ENCODE results near the gene MVB12B.

The MVB12B gene

GRCh38 chr9:126432659-126433058 lies 106.0 kb downstream of the MVB12B start:
- no peaks in the 10 kb centered on the region for H3K79me2 ChIP-seq (ENCODE audit: insufficient read depth, low read length)
- no peak overlapping the region for H3K4me2 ChIP-seq (ENCODE audit: low read depth, low read length, poor library complexity, severe bottlenecking)

GRCh38 chr9:126435105-126435504 lies 108.5 kb downstream of the MVB12B start:
- TF ChIP-seq CTCF (IDR thresholded peaks at IDR 0.05; ENCODE audit: insufficient read depth, low read length, poor library complexity, severe bottlenecking) = no peak
- no peak for TF ChIP-seq EZH2phosphoT487 (conservative IDR thresholded peaks at IDR 0.05; ENCODE audit: low read length)
- no peak overlapping the region for H3K9ac ChIP-seq (ENCODE audit: low read length)
- H3K36me3 ChIP-seq (ENCODE audit: low read length) = no peaks in the 10 kb centered on the region
- no peaks in the 10 kb centered on the region for H3F3A ChIP-seq (ENCODE audit: insufficient read depth)
- H4K20me1 ChIP-seq (ENCODE audit: low read depth, low read length) = no peaks in the 10 kb centered on the region
- H3K9me2 ChIP-seq (replicated peaks; ENCODE audit: insufficient read depth, low read length) = no peaks in the 10 kb centered on the region
- H3K79me2 ChIP-seq (ENCODE audit: insufficient read depth, low read length) = no peaks in the 10 kb centered on the region
- H3K4me2 ChIP-seq (ENCODE audit: low read depth, low read length, poor library complexity, severe bottlenecking) = no peak overlapping the region
- H3K4me3 ChIP-seq (ENCODE audit: insufficient read depth, low read length, poor library complexity, severe bottlenecking) = no peak overlapping the region
- no peak overlapping the region for H3K27ac ChIP-seq (ENCODE audit: low read depth, low read length)
- H3K27me3 ChIP-seq (ENCODE audit: low read length) = no peaks in the 10 kb centered on the region
- no peaks in the 10 kb centered on the region for H3K9me3 ChIP-seq (ENCODE audit: insufficient read depth, low read length)
- H2AFZ ChIP-seq (ENCODE audit: low read depth, low read length, severe bottlenecking) = no peak overlapping the region

More at GRCh38 chr9:126432659-126433058, 106.0 kb downstream of the MVB12B start:
- Histone ChIP-seq H3K27me3 (ENCODE audit: low read length) (no peaks in the 10 kb centered on the region), H3K4me3 (ENCODE audit: insufficient read depth, low read length, poor library complexity, severe bottlenecking) (no peak overlapping the region), H3K9me3 (ENCODE audit: insufficient read depth, low read length) (no peaks in the 10 kb centered on the region), H3K9me2 (replicated peaks; ENCODE audit: insufficient read depth, low read length) (no peaks in the 10 kb centered on the region), H4K20me1 (ENCODE audit: low read depth, low read length) (no peaks in the 10 kb centered on the region), H3F3A (ENCODE audit: insufficient read depth) (no peaks in the 10 kb centered on the region), H2AFZ (ENCODE audit: low read depth, low read length, severe bottlenecking) (no peak overlapping the region), H3K27ac (ENCODE audit: low read depth, low read length) (no peak overlapping the region), H3K9ac (ENCODE audit: low read length) (no peak overlapping the region), H3K36me3 (ENCODE audit: low read length) (no peaks in the 10 kb centered on the region)
- TF ChIP-seq EZH2phosphoT487 (conservative IDR thresholded peaks at IDR 0.05; ENCODE audit: low read length) (no peak), CTCF (IDR thresholded peaks at IDR 0.05; ENCODE audit: insufficient read depth, low read length, poor library complexity, severe bottlenecking) (no peak)

- no peak overlapping the region for H3K27ac ChIP-seq (ENCODE audit: low read depth, low read length)
- TF ChIP-seq EZH2phosphoT487 (conservative IDR thresholded peaks at IDR 0.05; ENCODE audit: low read length) = no peak
- no peak for TF ChIP-seq CTCF (IDR thresholded peaks at IDR 0.05; ENCODE audit: insufficient read depth, low read length, poor library complexity, severe bottlenecking)
- no peak overlapping the region for H2AFZ ChIP-seq (ENCODE audit: low read depth, low read length, severe bottlenecking)
Measured at GRCh38 chr9:126435626-126436025, 109.0 kb downstream of the MVB12B start.

More at GRCh38 chr9:126435626-126436025, 109.0 kb downstream of the MVB12B start:
- Histone ChIP-seq H3K9ac (ENCODE audit: low read length) (no peak overlapping the region), H3K27me3 (ENCODE audit: low read length) (no peaks in the 10 kb centered on the region), H3K79me2 (ENCODE audit: insufficient read depth, low read length) (no peaks in the 10 kb centered on the region), H3K4me3 (ENCODE audit: insufficient read depth, low read length, poor library complexity, severe bottlenecking) (no peak overlapping the region), H3K4me2 (ENCODE audit: low read depth, low read length, poor library complexity, severe bottlenecking) (no peak overlapping the region), H3K36me3 (ENCODE audit: low read length) (no peaks in the 10 kb centered on the region), H3K9me2 (replicated peaks; ENCODE audit: insufficient read depth, low read length) (no peaks in the 10 kb centered on the region), H3K9me3 (ENCODE audit: insufficient read depth, low read length) (no peaks in the 10 kb centered on the region), H4K20me1 (ENCODE audit: low read depth, low read length) (no peaks in the 10 kb centered on the region), H3F3A (ENCODE audit: insufficient read depth) (no peaks in the 10 kb centered on the region)

Measured in SU-DHL-6 (cell line).